Heart right ventricle (tissue), 16 donors: Measurements from ENCODE around the gene ARID2. TPM values are rescaled to one million over a fixed set of nuclear protein-coding genes. Genes with fewer than 3 reads are reported as not detected.

ENCODE experiments used
- ATAC-seq, 8 donors: fragments of 200-7000 bp; cut with Tn5 transposase; one replicate each; pipeline ENCODE4 v1.9.1; 2020; ENCODE audit warnings: mild to moderate bottlenecking in 8 of 8, moderate library complexity in 8 of 8, moderate number of reproducible peaks in 1 of 8
- DNase-seq, 2 donors: peaks; one replicate each; pipeline ENCODE4 v3.0.0-alpha.2; 2020
- H3K27ac ChIP-seq, 10 donors: fragments of 200-600 bp; sonication (generic) in 2 of 10; one replicate each; pipeline versions ENCODE4 v1.5.0 to v1.8.0; 2020 to 2022; ENCODE audit warnings: mild to moderate bottlenecking in 3 of 10
- H3K27me3 ChIP-seq, 7 donors: fragments of 200-600 bp; one replicate each; pipeline ENCODE4 v1.8.0; 2021 to 2022; ENCODE audit warnings: mild to moderate bottlenecking in 2 of 7
- H3K36me3 ChIP-seq, 9 donors: fragments of 200-600 bp; sonication (generic) in 1 of 9; one replicate each; pipeline versions ENCODE4 v1.5.0 to v1.8.0; 2020 to 2022; ENCODE audit warnings: mild to moderate bottlenecking in 2 of 9
- H3K4me1 ChIP-seq, 9 donors: fragments of 200-600 bp; sonication (generic) in 1 of 9; one replicate each; pipeline versions ENCODE4 v1.5.0 to v1.8.0; 2020 to 2022; ENCODE audit warnings: mild to moderate bottlenecking in 4 of 9
- H3K4me3 ChIP-seq, 10 donors: fragments of 200-600 bp; sonication (generic) in 2 of 10; one replicate each; pipeline versions ENCODE4 v1.5.0 to v1.8.0; 2020 to 2022; ENCODE audit warnings: mild to moderate bottlenecking in 7 of 10, moderate library complexity in 2 of 10
- H3K9me3 ChIP-seq, 11 donors: fragments of 200-600 bp in 10 of 11; sonication (generic) in 2 of 11; one replicate each; pipeline versions ENCODE4 v1.5.0 to v1.8.0; 2013 to 2022; ENCODE audit warnings: mild to moderate bottlenecking in 2 of 11, control low read depth in 1 of 11, moderate library complexity in 1 of 11
- CTCF ChIP-seq, 9 donors: fragments of 200-600 bp; sonication (generic) in 2 of 9; IDR thresholded peaks; one replicate each; pipeline versions ENCODE4 v1.5.0 to v1.8.0; 2021 to 2022; ENCODE audit warnings: antibody characterized with exemption in 9 of 9, mild to moderate bottlenecking in 5 of 9, moderate library complexity in 1 of 9
- whole genome bisulfite sequencing, 2 donors: extraction: QIAGEN DNeasy Blood & Tissue Kit; methylation state at CpG; one replicate each; pipeline ENCODE4 v1.1.7; 2013; ENCODE audit warnings: inconsistent platforms in 1 of 2; 5-methylcytosine and 5-hydroxymethylcytosine counted together
- intact Hi-C, 10 donors: fragments of 100-400 bp; cut with DNase I; formaldehyde crosslinking; loops; one replicate each; pipeline versions ENCODE4 v1.11.1 to v1.14.2; 2022
- polyA plus RNA-seq, 2 donors: library from polyadenylated mRNA; stranded (reverse); fragments of 200-250 nt; gene quantifications; one replicate each; pipeline ENCODE4 v1.2.3, GENCODE V29; 2013
- total RNA-seq, 10 donors: library from RNA; stranded (reverse); fragmentation: NEBNext Ultra II Directional in 3 of 10; extraction: Animal tissue kit (Norgen Biotek cat#: 25700) in 3 of 10; gene quantifications; one replicate each; pipeline versions ENCODE4 v1.2.1 to v1.2.4, GENCODE V29; 2021 to 2023
- donor health status: Arrhythmogenic right ventricular cardiomyopathy.
- donor health status: ischemic (EF 13 %, LVEDD 7.1; RV severe dilation, severe dysfunction).
- donor health status: healthy with polysubstance abuse.
- donor health status: DM: no; HTN: yes; CAD: no.
- donor health status: DM: no; HTN: no; CAD: no.
- donor health status: ischemic (EF 25% LVEDD 6.9; RV normal size, moderate dysfunction).
- donor health status: ischemic (EF 25% LVEDD 5.7; RV mildly dilated, moderate dysfunction).
- donor health status: healthy.
- donor health status: DM: yes; HTN: yes; CAD: no.
- donor health status: Ischemic cardiomyopathy.
- donor health status: ischemic (EF 35%, LVEDD 5.7; RV mildly dilated, moderate dysfunction).
- donor health status: nonischemic (EF 11% LVEDD 7.7; RV severe dilation, severe dysfunction).
- donor health status: DM: yes; HTN: yes; CAD: no.
- donor health status: PGD.
- donor health status: ischemic (EF 29% LVEDD 5.4; RV normal size, mild dysfunction).
- donor health status: nonischemic (EF 23%, LVEDD 6.1; RV moderate dilation, normal function).

Gene ARID2
- total and polyA plus RNA-seq, 12 donors: 3.0 to 28.8 (median 18.6) TPM

DNA sequence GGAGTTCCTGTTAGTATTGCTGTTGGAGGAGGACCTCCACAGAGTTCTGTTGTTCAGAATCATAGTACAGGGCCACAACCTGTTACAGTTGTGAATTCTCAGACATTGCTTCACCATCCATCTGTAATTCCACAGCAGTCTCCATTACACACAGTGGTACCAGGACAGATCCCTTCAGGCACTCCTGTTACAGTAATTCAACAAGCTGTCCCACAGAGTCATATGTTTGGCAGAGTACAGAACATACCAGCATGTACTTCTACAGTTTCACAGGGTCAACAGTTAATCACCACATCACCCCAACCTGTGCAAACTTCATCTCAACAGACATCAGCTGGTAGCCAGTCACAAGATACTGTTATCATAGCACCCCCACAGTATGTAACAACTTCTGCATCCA is 120.8 kb downstream of the ARID2 start:
- no peak for TF ChIP-seq CTCF (IDR thresholded peaks at IDR 0.05)

GRCh38 chr12:45852508-45852907 is 123.0 kb downstream of the ARID2 start:
- intact Hi-C loops: no loop called here
- WGBS, 2 donors: 38 to 47% methylated on average over 7 of the region's 7 CpGs
- no peak for TF ChIP-seq CTCF (IDR thresholded peaks at IDR 0.05)
- Histone ChIP-seq H3K9me3 (no peaks in the 10 kb centered on the region), H3K27me3 (no peaks in the 10 kb centered on the region), H3K4me1 (peaks cover 0 to 30% (median 7%) of the 10 kb centered on the region in 9 donors), H3K27ac (peak overlapping the region in 6 of 10 donors; percentile 22 to 61 (median 28)), H3K36me3 (peaks cover 0 to 72% (median 26%) of the 10 kb centered on the region in 9 donors), H3K4me3 (no peak overlapping the region)
- peak; percentile 44 to 55 for DNase-seq
- ATAC-seq: peak; percentile 60 to 95 (median 85)

More for the DNA sequence above, 120.8 kb downstream of the ARID2 start:
- H3K4me1 ChIP-seq: peaks cover 0 to 27% (median 7%) of the 10 kb centered on the region in 9 donors
- DNase-seq: no peak
- H3K4me3 ChIP-seq: no peak overlapping the region
- no peaks in the 10 kb centered on the region for H3K9me3 ChIP-seq
- peaks cover 0 to 82% (median 26%) of the 10 kb centered on the region in 9 donors for H3K36me3 ChIP-seq
- intact Hi-C loops: no loop called here
- H3K27me3 ChIP-seq: no peaks in the 10 kb centered on the region
- ATAC-seq: no peak
- no peak overlapping the region for H3K27ac ChIP-seq

- Histone ChIP-seq H3K9me3 (no peaks in the 10 kb centered on the region), H3K27ac (peak overlapping the region in 1 of 10 donors; percentile 10), H3K36me3 (peaks cover 0 to 71% (median 26%) of the 10 kb centered on the region in 9 donors), H3K4me1 (peaks cover 0 to 25% (median 7%) of the 10 kb centered on the region in 9 donors), H3K27me3 (no peaks in the 10 kb centered on the region), H3K4me3 (no peak overlapping the region)
- DNase-seq (no peak), ATAC-seq (peak in 2 of 8 donors; percentile 42 to 63)
- 48 to 74% methylated on average over 3 of the region's 3 CpGs for WGBS, 2 donors
- intact Hi-C loops: no loop called here
- TF ChIP-seq CTCF (IDR thresholded peaks at IDR 0.05): no peak
Measured at GRCh38 chr12:45853550-45853949, 124.0 kb downstream of the ARID2 start.

GRCh38 chr12:45863332-45863731 is 133.8 kb downstream of the ARID2 start:
- intact Hi-C loops: no loop called here
- no peaks in the 10 kb centered on the region for H3K27me3 ChIP-seq
- no peaks in the 10 kb centered on the region for H3K4me1 ChIP-seq
- 83 to 86% methylated on average over 2 of the region's 2 CpGs for WGBS, 2 donors
- H3K27ac ChIP-seq: no peak overlapping the region
- no peak for TF ChIP-seq CTCF (IDR thresholded peaks at IDR 0.05)
- no peak overlapping the region for H3K4me3 ChIP-seq
- no peaks in the 10 kb centered on the region for H3K9me3 ChIP-seq
- peaks cover 0 to 83% (median 6%) of the 10 kb centered on the region in 9 donors for H3K36me3 ChIP-seq
- no peak for ATAC-seq
- no peak for DNase-seq
